GM12873 (cell line): ENCODE results near the gene MRPS5.

ENCODE experiments used
- CTCF ChIP-seq: IDR thresholded peaks from 2 replicates; pipeline ENCODE4 v1.5.1; 2012; ENCODE audit warnings: low read depth, mild to moderate bottlenecking, moderate library complexity, low read length, control low read depth; ENCODE audit not compliant: insufficient read depth; ENCODE audit errors: missing control alignments

The MRPS5 gene

DNA sequence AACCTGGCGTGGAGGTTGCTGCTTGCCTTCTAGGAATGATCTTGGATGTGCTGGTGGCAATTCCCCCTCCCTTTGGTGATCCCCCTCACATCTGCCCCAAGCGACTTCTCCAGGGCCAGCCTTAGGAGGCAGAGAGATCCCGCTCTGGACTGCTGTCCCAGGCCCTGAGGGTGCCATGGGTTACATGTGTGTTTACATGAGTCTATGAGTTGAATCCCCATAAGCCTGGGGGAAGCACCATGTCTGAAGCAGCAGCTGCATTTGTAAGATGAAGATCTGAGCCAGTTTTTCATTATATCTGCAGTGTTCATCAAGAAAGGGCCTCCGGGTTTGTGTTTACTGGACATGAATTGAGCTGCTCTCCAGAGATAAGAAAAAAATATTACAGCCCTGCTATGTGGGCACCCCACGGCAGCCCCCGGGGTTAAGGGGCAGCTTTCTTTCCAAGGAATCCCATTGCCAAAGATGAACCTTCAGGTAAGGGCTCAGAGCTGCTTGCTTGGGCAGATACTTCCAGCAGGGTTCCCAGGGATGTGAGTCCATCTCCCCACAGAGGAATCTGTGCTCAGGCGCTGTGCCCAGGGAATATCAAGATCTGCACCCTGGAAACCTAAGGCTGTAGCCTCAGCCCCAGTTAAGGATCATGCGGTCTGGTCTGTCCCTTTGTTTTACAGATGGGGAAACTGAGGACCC is 46.0 kb downstream of the MRPS5 start:
- TF ChIP-seq CTCF = no peak

GRCh38 chr2:95074663-95075439 is 46.8 kb downstream of the MRPS5 start:
- no peak for TF ChIP-seq CTCF

GRCh38 chr2:95073856-95074662 is 47.5 kb downstream of the MRPS5 start:
- no peak for TF ChIP-seq CTCF

DNA sequence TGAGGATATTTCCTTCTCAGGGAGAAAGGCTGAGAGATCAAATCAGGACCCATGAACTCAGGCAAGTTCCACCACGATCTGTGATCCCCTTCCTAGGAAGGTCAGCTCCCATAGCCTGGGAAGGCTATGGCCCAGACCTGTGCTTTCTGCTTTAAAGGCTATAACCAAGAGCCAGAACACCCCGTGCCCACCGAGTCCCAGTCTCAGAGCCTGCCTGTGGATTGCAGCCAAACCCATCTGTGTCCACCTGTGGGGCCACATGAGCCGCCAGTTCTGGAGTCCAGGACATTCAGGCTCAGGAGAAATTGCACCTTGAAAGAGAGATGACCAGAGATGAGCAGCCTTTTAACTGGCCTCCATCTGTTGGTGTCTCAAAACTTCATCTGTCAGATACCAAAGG is 49.2 kb downstream of the MRPS5 start:
- TF ChIP-seq CTCF = no peak

GRCh38 chr2:95071856-95072255 is 49.8 kb downstream of the MRPS5 start:
- TF ChIP-seq CTCF = no peak

DNA sequence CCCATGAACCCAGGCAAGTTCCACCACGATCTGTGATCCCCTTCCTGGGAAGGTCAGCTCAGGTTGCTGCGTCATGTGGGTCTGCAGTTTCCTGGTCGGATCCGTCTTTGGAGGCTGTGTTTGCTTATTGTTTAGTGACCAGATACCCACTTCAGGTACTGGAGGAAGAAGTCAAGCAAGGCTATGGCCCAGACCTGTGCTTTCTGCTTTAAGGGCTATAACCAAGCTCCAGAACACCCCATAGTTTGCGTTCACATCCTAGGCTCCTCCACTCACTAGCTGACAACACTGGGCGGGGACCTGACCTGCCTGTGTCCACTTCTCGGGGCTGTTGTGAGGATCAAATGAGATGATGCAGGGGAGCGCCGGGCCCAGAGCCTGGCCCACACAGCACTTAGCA is 52.1 kb downstream of the MRPS5 start:
- no peak for TF ChIP-seq CTCF

DNA sequence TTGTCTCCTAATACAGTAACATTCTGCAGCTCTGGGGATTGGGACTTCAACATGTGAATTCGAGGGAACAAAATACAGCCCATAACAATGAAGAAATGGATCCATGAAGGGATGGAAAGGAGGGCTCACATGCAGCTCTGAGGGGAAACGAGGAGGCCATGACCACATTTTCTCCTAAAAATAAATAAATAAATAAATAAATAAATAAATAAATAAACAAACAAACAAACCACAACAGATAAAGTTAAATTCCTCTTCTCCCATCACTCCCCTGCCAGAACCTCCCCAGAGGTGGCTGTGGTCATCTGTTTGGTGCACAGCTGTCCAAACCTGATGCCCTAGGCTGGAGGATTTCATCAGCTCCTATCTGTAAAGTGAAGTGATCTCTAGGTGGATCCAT is 53.4 kb downstream of the MRPS5 start:
- TF ChIP-seq CTCF = no peak
